SW 1271 (cell line): Measurements from ENCODE around the gene GNAL.

Source experiments
- DNase-seq, 2 experiments: peaks; one replicate each; lab custom pipeline; 2025; lab: John Stamatoyannopoulos, UW

Gene GNAL

DNA sequence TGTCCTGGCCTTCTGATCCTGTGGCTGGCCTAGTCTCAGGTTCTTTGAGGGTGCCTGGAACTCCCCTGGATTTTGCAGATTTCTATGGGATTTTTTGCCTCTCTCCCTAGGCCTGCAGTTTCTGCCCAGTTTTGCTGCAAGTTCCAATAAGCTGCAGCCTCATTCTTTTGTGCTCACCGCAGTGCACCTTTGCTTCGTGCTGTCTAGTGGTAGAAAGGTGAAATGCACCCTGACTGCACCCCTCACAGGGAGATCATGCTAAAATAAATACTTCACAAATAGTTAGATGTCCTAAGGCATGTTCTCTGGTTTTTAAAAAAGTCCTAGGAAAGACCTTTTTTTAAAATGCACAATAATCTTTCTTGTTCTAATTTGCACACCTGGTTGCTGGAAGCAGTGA, 72.5 kb downstream of the GNAL start:
- no peak for DNase-seq

DNA sequence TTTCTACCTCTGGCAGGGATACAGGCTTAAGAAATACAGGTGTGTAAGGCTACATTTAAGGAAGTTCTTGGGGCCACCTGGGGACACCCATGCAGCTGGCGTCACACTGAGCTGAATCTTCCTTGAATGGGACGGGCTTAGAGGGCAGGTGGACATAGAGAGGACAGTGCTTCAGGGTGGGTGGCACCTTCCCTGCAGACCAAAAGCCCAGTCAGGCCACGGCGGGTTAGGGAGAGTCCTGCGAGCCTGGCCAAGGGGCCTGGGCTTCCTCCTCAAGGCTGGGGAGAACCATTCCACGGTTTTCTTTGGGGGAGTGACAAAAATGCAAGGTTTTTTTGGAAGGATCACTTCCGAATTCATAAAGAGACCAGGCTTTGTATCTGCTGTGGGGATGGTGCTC, 73.4 kb downstream of the GNAL start:
- DNase-seq: no peak

DNA sequence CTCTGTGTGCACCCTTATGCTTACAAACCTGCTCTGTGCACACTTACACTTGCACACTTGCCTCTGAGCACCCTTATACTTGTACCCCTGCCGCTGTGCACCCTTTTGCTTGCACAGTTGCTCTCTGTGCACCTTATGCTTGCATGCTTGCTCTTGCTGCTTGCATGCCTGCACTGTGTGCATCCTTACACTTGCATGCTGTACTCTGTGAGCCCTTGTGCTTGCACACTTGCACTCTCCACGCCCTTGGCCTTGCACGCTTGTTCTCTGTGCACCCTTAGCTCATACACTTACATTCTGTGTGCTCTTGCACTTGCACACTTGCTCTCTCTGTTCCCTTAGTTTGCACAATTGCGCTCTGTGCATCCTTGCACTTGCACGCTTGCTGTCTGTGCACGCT, 78.3 kb downstream of the GNAL start:
- DNase-seq: no peak

DNA sequence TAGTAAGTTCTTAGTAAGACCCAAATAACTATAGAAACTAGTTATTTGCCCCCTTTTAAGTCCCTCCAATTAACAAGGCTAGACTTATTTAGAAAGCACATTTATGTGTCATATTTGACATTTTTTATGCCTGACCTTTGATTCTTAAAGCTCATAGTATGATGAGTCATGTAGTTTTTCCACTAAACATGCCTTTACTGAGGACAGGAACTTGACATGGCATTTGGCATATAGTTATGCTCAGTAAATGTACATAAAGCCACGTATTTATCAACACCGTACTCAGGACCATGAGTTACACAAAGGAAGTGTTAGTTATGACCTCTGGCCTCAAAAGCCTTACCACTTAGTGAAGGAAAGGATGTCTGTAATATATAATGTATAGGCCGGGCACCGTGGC, 78.9 kb downstream of the GNAL start:
- DNase-seq: no peak

DNA sequence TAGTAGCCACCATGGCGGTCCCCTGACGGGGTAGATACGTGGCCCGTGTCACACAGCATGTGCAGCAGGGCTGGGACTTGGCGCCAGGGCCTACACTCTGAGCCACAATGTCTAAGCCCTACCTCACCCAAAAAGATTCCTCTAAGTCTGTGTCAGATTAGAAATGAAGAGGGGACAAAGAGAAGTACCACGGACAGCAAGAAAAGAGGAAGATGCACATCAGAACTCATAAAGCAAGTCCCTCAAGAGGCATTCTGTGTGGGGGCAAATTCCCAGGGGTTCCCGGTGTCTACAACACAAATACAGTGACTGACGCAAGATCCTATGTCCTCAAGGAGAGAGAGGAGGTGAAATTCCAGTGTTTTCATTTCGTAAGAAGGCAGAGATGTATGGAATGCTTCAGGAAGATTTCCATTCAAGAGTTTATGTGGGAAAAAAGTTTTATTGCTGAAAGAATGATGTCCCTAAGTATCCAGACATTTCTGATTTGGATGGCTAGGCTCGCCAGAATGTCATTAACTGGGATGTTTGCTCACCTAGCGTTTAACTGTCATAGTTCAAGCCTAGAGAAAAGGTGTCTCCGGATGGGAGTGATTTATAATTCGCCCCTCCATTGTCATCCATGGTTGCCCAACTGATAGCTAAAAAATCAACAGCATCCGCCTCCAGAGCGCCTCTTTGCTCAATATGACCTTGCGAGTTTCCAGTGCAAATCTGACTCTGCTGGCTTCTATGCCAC, 86.5 kb downstream of the GNAL start:
- DNase-seq: no peak

DNA sequence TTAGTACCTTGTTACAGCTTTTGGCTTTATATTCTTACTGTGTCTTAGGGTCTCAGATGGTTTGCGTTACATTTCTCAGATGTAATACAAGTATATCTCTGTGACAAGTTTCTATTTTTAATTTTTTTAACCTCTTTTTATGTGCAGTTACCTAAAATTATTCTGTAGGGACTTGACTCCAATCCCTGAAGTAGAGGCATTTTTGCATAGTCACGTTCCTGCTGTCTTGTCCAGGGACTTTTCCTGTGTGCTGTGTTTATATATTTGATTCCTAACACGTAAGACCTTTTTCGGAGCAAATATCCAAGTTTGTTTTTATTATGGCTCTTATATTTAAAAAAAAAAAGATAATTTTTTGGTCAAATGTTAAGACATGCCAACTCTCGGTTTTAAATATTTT, 91.0 kb downstream of the GNAL start:
- no peak for DNase-seq

DNA sequence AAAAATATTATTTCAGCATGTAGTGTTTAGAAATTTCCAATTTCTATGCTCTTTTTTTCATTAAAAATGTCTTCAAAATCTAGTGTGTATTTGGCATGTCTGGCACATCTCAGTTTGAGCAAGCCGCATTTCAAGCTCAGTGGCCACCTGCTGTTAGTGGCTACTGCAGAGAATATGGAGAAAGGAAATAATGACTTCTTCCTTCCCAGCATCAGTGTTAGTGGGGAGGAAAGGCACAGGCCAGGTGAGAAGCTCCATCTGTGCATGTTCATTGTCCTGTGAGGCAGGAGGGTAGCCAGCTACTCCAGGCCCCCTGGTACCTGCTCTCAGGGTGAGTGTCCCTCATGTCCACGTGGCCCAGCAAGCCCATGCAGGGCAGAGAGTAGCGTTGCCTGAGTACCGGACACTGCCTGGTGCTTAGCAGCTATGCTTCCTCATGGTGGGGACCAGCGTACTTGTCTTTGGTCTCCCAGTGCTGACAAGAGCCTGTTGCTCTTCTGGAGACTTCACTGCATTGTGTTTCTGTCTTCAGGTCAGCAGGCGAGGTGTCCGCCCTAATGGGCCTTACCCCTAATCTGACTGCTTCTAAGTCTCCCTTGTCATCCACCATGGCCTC, 94.8 kb downstream of the GNAL start:
- no peak for DNase-seq

DNA sequence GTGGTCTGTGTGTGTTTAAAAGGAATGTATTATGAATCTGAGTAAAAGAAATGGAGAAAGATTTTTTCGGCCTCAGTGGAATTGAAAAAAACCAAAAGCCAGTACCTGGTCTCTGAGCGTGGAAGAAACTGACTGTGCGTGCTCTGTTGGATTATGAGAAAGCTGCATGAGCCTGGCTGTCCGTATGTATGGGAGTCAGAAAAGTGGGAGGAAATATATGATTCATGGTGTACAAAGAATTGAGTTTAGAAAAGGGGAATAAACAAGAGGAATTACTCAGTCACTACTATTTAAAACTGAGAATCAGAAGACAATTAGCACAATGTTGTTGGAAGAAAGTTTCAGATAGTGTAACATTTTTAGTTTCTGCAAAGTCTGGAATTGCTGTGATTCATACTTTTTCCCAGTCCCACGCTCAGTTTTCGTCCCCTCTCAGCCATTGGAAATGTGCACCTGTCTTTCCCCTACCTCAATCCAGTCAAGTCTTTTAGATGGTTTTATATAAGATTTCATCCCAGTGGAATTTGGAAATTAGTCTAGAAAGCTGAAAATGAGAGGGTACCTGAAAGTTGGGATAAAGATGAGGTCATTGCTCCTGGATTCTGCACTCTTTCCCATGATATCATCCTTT, 95.7 kb downstream of the GNAL start:
- no peak for DNase-seq

DNA sequence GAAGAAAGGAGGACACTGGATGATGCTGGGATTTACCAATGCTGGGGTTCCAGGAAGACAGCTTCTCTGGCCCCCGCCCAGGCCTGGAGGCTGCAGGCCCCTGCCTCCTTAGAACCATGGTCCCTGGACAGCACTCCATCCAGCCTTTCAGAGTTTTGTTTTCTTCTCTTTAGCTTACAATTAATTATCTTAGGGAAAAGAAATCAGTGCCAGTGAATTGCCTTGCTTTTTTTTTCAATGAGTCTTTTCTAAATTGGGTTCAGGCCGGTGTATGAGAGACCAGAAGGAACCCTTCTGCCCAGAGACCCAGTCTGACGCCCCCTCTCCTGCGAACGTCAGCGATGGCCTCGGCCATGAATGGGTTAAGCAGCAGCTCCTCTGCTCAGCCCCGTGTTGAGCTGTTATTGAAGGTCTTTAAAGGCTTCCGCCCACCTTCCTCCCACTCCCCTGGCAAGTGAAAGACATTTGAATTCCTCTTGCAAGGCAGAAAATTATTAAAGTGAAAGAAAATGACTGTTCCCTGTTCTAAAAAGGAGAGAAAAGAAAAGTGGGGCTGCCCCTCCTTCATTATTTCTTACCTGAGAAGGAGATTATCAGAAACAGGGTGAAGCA, 96.5 kb downstream of the GNAL start:
- DNase-seq: no peak

DNA sequence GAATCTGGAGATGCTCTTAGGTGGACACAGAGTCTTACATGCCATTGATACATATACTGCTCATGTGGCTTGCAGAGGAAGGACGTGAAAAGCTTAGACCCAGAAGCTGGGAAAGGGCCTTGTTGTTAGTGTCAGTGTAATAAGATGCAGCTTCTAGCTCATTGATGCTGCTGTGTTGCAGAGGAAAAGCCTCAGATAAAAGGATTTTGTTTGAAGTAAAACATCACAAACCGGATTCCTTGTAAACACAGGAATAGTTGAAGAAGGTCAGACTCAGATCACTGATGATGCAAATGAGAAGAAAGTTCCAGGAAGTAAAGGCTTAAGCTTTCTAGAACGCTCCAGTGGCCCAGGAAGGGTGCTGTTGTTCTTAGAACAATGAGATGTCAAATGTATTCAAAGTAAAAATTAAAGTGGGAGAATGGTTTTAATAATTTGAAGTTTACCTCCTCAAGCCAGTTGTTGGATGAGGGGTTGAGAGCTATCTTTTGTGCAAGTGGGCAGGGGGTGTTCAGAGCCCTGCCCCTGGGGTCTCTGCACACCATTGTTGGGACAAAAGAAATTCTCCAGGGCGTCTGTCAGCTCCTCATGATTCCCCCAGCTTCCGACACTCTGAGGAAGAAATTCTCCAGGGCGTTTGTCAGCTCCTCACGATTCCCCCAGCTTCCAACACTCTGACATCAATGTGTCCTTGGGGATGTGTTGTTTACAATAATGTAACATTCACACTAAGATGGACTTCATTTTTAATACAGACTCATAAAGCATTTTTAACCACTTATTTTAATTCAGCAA, 100.8 kb downstream of the GNAL start:
- no peak for DNase-seq

DNA sequence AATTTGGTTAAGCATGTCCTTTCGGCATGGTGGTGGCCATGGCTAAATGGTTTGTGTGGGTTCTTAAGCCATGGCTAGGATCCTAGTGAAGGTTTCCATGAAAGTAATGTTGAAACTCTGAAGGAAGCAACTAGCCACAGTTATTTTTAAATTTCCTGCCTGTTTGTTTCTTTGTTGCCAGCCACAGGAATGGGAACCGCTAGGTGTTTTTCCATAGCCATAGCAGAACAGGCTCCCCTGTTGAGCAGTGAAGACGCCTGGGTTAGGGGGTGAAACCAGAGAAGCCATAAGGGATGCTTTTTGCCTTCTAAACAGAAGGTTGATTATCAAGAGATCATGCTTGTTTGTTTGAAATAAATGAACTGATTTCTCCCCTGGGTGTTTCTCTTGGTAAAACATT, 102.1 kb downstream of the GNAL start:
- DNase-seq: no peak

DNA sequence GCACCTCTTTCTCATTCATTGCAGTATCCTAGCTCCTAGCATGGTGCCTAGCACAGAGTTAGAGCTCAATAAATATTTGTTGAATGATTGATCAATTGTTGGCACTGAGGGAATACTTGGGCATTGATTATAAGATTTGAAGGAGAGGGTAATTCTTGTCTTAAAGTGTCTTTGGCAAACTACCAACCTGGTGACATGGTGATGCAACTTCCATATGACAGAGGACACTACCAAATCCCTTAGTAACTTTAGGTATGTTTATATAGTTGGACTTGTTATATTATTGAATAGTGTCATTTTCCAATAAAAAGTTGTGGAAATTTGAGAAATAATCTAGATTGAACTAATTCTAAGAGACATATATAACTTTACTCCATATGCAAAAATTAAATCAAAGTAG, 103.6 kb downstream of the GNAL start:
- DNase-seq: no peak

DNA sequence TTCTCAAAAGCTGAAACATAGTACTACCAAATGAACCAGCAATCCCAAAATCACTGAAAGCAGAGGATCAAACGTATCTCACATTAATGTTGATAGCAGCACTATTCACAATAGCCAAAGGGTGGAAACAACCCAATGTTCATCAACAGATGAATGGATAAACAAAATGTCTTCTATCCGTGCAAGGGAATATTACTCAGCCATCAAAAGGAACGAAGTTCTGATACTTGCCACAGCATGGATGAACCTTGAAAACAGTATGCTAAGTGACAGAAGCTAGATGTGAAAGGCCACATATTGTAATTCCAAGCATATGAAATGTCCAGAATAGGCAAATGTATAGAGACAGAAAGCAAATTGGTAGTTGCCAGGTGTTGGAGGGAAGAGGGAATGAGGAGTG, 105.1 kb downstream of the GNAL start:
- no peak for DNase-seq

DNA sequence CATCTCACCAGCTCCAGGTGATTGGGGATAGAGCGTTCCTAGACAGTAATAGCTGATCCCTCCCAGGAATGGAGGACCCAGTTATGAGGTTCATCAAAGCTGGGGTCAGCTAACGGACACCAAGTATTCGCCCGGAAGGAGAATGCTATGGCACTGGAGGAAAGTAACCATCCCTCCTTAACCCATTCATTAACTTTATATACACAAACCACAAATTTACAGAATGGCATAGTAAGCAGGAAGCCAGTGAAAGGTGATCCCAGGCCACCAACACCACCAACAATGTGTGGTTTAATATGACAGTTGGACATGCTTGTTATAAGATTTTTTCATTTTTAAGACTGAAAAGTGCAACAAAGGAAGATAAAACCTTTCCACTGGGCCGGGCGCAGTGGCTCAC, 106.9 kb downstream of the GNAL start:
- no peak for DNase-seq

DNA sequence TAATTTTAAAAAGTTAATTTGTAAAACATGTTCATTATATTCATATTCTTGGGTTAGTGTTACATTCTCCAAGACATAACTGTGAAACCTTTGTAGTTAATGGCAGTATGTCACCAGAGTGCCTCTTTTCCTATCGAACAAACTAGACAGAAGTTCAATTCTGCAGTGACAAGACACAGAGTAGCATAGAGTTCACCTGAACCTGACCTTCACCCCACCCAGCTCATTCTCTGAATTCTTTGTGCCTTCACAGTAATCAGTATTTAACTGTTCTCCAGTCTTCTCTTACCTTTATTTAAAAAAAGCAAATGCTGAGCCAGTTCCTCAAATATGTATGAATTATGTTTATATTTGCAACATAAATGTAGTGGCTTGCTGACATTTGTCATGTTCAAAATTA, 109.2 kb downstream of the GNAL start:
- no peak for DNase-seq

DNA sequence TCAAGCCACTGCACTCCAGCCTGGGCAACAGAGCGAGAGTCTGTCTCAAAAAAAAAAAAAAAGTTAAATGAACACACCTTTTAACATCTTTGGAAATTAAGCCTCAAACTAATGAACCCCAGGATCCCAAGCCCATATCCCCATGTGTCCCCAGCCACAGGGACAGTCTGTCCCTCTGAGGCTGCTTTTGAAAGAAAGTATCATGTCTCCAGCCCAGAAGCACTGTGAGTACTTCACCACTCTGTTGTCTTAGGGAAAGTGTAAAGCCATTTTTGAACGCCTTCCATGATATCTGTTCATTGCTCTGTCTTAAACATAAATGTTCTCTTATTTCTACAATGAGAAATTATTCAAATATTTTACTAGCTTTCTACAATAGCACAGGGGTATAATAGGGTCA, 110.0 kb downstream of the GNAL start:
- DNase-seq: no peak

DNA sequence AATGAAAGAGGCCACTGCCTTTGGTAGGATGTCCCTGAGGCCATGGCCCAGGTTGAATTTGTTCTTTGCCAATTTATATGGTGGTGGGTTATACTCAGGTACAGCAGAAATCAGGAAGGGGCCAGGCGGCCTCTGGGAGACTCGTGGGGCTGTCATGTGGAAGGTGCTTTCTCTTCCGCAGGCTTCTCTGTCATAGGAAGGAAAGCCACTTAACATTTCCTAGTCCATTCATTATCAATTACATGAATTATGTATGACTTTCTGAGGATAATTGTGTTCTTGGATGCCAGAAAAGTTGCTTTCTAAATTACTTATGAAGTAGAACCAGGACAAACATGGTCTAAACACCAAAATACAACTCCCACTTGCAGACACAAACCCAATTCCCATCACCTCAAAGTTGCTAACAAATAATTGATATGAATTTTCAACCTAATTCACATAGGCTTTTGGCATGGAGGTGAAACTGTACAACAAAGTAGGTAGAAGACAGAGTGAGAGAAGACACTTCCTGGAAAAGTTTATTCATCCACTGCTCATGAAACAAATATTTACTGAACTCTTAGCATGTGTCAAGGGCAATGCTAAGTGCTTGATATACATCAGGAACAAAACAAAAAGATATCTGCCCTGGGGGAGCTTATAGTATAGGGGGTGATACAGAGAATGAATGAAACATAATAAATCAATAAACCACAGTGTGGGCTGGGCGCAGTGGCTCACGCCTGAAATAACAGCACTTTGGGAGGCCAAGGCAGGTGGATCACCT, 111.7 kb downstream of the GNAL start:
- no peak for DNase-seq

DNA sequence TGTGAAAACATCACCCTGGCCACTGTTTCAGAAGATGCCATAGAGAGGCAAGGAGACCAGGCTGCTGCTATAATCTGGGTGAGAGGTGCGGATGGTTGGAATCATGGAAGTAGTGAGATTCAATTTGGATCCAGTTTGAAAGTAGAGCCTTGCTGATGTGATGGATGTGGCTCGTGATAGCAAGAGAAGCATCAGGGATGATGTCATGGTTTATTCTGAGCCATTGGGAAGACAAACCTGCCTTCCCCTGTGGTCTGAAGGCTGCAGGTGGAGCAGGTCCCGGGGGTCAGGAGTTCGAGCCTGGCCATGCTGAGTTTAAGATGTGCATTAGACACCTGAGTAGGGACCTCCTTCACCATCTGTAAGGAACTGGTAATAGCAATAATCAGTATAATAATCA, 112.5 kb downstream of the GNAL start:
- no peak for DNase-seq

DNA sequence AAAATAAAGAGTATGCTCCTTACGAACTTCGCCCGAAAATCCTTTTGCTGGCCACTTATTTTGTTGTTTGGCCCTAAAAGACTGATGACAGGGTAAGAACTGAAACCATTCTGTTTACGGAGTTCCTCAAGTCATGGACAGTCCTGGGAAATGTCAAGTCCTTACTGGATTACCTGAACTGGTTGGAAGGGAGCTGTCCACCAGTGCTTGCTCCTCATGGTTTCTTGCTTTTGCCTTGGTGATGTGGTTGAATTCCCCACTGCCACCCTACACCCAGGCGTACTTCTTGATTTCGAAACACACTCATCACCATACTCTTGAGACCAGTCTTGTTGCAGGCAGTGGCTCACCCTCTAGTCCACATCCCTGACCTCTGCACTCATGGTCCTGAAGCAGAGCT, 113.1 kb downstream of the GNAL start:
- DNase-seq: no peak

DNA sequence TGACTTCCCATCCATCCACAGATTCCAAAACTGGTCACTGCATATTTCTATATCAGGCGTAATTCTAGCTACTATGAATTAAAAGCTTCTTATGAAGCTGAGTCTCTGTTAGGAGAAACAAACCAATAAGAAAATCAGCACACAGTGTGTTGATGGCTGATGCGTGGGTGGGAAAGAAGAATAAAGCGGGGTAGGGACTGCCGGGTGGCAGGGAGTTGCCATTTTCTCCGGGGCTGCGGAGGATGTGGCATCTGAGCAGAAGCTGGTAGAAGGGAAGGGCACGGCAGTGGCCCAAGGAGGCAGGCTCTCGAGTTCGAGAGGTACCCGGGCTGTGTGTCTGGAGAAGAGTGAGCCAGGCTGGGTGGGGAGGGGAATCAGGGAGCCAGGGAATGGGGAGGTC, 113.5 kb downstream of the GNAL start:
- no peak for DNase-seq

DNA sequence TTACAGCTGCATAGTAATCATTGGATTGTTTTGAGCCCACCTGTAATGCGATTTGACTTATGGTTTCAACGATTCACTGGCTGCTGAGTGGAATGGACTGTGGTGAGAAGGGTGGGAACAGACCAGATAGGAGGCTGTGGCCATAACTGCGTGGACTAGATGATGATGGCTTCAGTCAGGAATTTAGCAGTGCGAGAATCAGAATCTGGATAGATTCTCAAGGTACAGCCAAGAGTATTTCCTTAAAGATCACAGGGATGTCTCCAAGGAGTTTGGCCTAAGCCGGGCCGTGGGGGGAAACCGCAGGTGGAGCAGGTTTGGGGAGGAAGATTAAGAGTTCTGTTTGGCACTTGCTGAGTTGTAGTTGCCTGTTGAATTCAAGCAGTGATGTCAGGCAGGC, 118.2 kb downstream of the GNAL start:
- DNase-seq: no peak
